Liver (tissue), 9 donors: ENCODE data around the gene RHOH. TPM values are rescaled to one million over a fixed set of nuclear protein-coding genes. Genes with fewer than 3 reads are reported as not detected.

ENCODE experiments used
- DNase-seq: peaks from one replicate; pipeline ENCODE4 v3.0.0-alpha.2; 2017; ENCODE audit warnings: low spot score
- H3K27ac ChIP-seq, 2 donors: one replicate each; pipeline ENCODE4 v1.7.0; 2013; ENCODE audit warnings: inconsistent platforms in 2 of 2, low read length in 2 of 2, control low read depth in 1 of 2, low read depth in 1 of 2, mild to moderate bottlenecking in 1 of 2
- H3K27me3 ChIP-seq, 4 donors: one replicate each; pipeline versions ENCODE4 v1.6.1 to v1.7.0; 2013; ENCODE audit warnings: low read length in 3 of 4, inconsistent platforms in 1 of 4, mild to moderate bottlenecking in 1 of 4, moderate library complexity in 1 of 4; ENCODE audit not compliant: control insufficient read depth in 4 of 4, insufficient read depth in 4 of 4
- H3K36me3 ChIP-seq, 4 donors: one replicate each; pipeline versions ENCODE4 v1.6.1 to v1.7.0; 2013; ENCODE audit warnings: low read length in 3 of 4, mild to moderate bottlenecking in 3 of 4, low read depth in 1 of 4, moderate library complexity in 1 of 4; ENCODE audit not compliant: control insufficient read depth in 4 of 4, insufficient read depth in 3 of 4
- H3K4me1 ChIP-seq, 4 donors: one replicate each; pipeline versions ENCODE4 v1.6.1 to v1.7.0; 2013; ENCODE audit warnings: low read length in 3 of 4, mild to moderate bottlenecking in 3 of 4, moderate library complexity in 1 of 4; ENCODE audit not compliant: control insufficient read depth in 4 of 4, insufficient read depth in 4 of 4
- H3K4me3 ChIP-seq, 3 donors: one replicate each; pipeline versions ENCODE4 v1.6.1 to v1.7.0; 2013; ENCODE audit warnings: low read length in 3 of 3, control low read depth in 1 of 3, low read depth in 1 of 3, mild to moderate bottlenecking in 1 of 3
- H3K9ac ChIP-seq, 2 donors: one replicate each; pipeline ENCODE4 v1.7.0; 2013; ENCODE audit warnings: low read length in 2 of 2, mild to moderate bottlenecking in 2 of 2, moderate library complexity in 2 of 2, control low read depth in 1 of 2, low read depth in 1 of 2
- H3K9me3 ChIP-seq, 4 donors: one replicate each; pipeline versions ENCODE4 v1.6.1 to v1.7.0; 2013; ENCODE audit warnings: low read length in 3 of 4; ENCODE audit not compliant: control insufficient read depth in 4 of 4
- EGR1 ChIP-seq, 2 donors: IDR thresholded peaks; 2 replicates each; pipeline ENCODE4 v1.6.1; 2016 to 2018; ENCODE audit warnings: antibody characterized with exemption in 2 of 2, low read depth in 2 of 2
- FOXA1 ChIP-seq: IDR thresholded peaks from 2 replicates; pipeline ENCODE4 v1.6.1; 2016; ENCODE audit warnings: antibody characterized with exemption
- GABPA ChIP-seq, 2 donors: IDR thresholded peaks in 1 of 2; conservative IDR thresholded peaks in 1 of 2; 2 replicates each; pipeline ENCODE4 v1.6.1; 2016; ENCODE audit warnings: antibody characterized with exemption in 2 of 2, mild to moderate bottlenecking in 1 of 2, moderate library complexity in 1 of 2
- HNF4A ChIP-seq, 2 donors: conservative IDR thresholded peaks; 2 replicates each; pipeline ENCODE4 v1.6.1; 2016; ENCODE audit warnings: antibody characterized with exemption in 2 of 2, mild to moderate bottlenecking in 2 of 2
- HNF4G ChIP-seq: IDR thresholded peaks from 2 replicates; pipeline ENCODE4 v1.6.1; 2016; ENCODE audit warnings: antibody characterized with exemption
- JUND ChIP-seq, 2 donors: IDR thresholded peaks; 2 replicates each; pipeline ENCODE4 v1.6.1; 2016; ENCODE audit warnings: antibody characterized with exemption in 2 of 2
- MAX ChIP-seq: IDR thresholded peaks from 2 replicates; pipeline ENCODE4 v1.6.1; 2016; ENCODE audit warnings: antibody characterized with exemption
- NR2F2 ChIP-seq: IDR thresholded peaks from 2 replicates; pipeline ENCODE4 v1.6.1; 2016; ENCODE audit warnings: antibody characterized with exemption
- RAD21 ChIP-seq, 2 donors: IDR thresholded peaks; 2 replicates each; pipeline ENCODE4 v1.6.1; 2016; ENCODE audit warnings: antibody characterized with exemption in 2 of 2, mild to moderate bottlenecking in 2 of 2
- REST ChIP-seq: IDR thresholded peaks from 2 replicates; pipeline ENCODE4 v1.6.1; 2016; ENCODE audit warnings: antibody characterized with exemption, mild to moderate bottlenecking
- RXRA ChIP-seq, 2 donors: IDR thresholded peaks; 2 replicates each; pipeline ENCODE4 v1.6.1; 2017 to 2018; ENCODE audit warnings: antibody characterized with exemption in 2 of 2, mild to moderate bottlenecking in 1 of 2
- SP1 ChIP-seq: IDR thresholded peaks from 2 replicates; pipeline ENCODE4 v1.6.1; 2018; ENCODE audit warnings: antibody characterized with exemption, mild to moderate bottlenecking
- TAF1 ChIP-seq: conservative IDR thresholded peaks from 2 replicates; pipeline ENCODE4 v1.6.1; 2016; ENCODE audit warnings: antibody characterized with exemption, mild to moderate bottlenecking
- ZBTB33 ChIP-seq: IDR thresholded peaks from 2 replicates; pipeline ENCODE4 v1.6.1; 2016; ENCODE audit warnings: antibody characterized with exemption
- WGBS: extraction: QIAGEN DNeasy Blood & Tissue Kit; methylation state at CpG from one replicate; pipeline ENCODE4 v1.1.7; 2013; 5-methylcytosine and 5-hydroxymethylcytosine counted together
- polyA plus RNA-seq, 2 donors: library from polyadenylated mRNA; stranded (reverse) in 1 of 2; unstranded in 1 of 2; fragments of 200-250 nt in 1 of 2; fragments of >200 nt in 1 of 2; fragmentation: Nextera tagmentation in 1 of 2; extraction: Ambion mirVana in 1 of 2; gene quantifications; one replicate each; pipeline versions ENCODE4 v1.2.1 to v1.2.3, GENCODE V29; 2013 to 2015
- total RNA-seq, 2 donors: library from RNA; depleted of rRNA; stranded (reverse); fragments of >200 nt; gene quantifications; one replicate each; pipeline ENCODE4 v1.2.3, GENCODE V29; 2014
- TF ChIP-seq, protein P1 (sequence below): fragments of 150-350 bp; IDR thresholded peaks from 2 replicates; pipeline ENCODE4 v1.5.1; 2017; ENCODE audit warnings: improper control_type of control experiment, low read depth, low read length; ENCODE audit not compliant: missing input control
- TF ChIP-seq, protein P2 (sequence below): IDR thresholded peaks from 2 replicates; pipeline ENCODE4 v1.6.1; 2016; ENCODE audit warnings: antibody characterized with exemption
- donor health status: healthy.
- donor health status: healthy.
- donor health status: healthy.
- donor health status: healthy.
- donor health status: healthy.

RHOH gene
- total and polyA plus RNA-seq, 4 donors = 0.56 to 2.3 (median 1.3) TPM

GRCh38 chr4:40246011-40246900 lies 49.4 kb downstream of the RHOH start:
- no peak overlapping the region for H3K27ac ChIP-seq
- no peaks in the 10 kb centered on the region for H3K9me3 ChIP-seq
- no peak for DNase-seq
- 87% methylated on average over 9 of the region's 9 CpGs for WGBS
- H3K27me3 ChIP-seq = no peaks in the 10 kb centered on the region
- no peak overlapping the region for H3K9ac ChIP-seq
- H3K4me1 ChIP-seq = no peaks in the 10 kb centered on the region
- H3K36me3 ChIP-seq = no peaks in the 10 kb centered on the region
- TF ChIP-seq GABPA (IDR thresholded peaks at IDR 0.05 in 1 of 2, conservative IDR thresholded peaks at IDR 0.05 in 1 of 2) (no peak), HNF4A (conservative IDR thresholded peaks at IDR 0.05) (no peak), FOXA1 (no peak), RAD21 (IDR thresholded peaks at IDR 0.05) (no peak), HNF4G (no peak), REST (no peak), MAX (no peak), EGR1 (IDR thresholded peaks at IDR 0.05; ENCODE audit: low read depth in 2 of 2) (no peak), SP1 (no peak), JUND (IDR thresholded peaks at IDR 0.05) (no peak)
- TF ChIP-seq, protein P1, sequence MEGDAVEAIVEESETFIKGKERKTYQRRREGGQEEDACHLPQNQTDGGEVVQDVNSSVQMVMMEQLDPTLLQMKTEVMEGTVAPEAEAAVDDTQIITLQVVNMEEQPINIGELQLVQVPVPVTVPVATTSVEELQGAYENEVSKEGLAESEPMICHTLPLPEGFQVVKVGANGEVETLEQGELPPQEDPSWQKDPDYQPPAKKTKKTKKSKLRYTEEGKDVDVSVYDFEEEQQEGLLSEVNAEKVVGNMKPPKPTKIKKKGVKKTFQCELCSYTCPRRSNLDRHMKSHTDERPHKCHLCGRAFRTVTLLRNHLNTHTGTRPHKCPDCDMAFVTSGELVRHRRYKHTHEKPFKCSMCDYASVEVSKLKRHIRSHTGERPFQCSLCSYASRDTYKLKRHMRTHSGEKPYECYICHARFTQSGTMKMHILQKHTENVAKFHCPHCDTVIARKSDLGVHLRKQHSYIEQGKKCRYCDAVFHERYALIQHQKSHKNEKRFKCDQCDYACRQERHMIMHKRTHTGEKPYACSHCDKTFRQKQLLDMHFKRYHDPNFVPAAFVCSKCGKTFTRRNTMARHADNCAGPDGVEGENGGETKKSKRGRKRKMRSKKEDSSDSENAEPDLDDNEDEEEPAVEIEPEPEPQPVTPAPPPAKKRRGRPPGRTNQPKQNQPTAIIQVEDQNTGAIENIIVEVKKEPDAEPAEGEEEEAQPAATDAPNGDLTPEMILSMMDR = no peak
- no peak overlapping the region for H3K4me3 ChIP-seq

DNA sequence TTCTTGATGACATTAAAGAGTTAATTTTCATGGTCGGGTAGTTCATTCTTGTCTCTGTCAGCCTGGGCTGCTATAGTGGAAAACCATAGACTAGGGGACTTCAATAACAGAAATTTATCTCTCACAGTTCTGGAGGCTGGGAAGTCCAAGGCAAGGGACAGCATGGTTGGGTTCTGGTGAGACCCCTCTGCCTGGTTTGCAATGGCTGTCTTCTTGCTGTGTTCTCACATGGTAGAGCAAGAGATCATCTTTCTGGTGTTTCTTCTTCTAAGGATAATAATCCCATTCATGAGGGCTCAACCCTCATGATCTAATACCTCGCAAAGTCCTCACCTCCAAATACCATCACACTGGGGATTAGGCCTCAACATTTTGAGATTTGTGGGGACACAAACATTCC lies 50.1 kb downstream of the RHOH start:
- no peak overlapping the region for H3K4me3 ChIP-seq
- WGBS = 86% methylated on average over 2 of the region's 2 CpGs
- no peaks in the 10 kb centered on the region for H3K36me3 ChIP-seq
- H3K9me3 ChIP-seq = no peaks in the 10 kb centered on the region
- H3K27ac ChIP-seq = no peak overlapping the region
- no peak for DNase-seq
- H3K27me3 ChIP-seq = no peaks in the 10 kb centered on the region
- H3K9ac ChIP-seq = no peak overlapping the region
- H3K4me1 ChIP-seq = no peaks in the 10 kb centered on the region
- TF ChIP-seq RAD21 (IDR thresholded peaks at IDR 0.05) = no peak
- no peak for TF ChIP-seq FOXA1
- no peak for TF ChIP-seq HNF4G
- TF ChIP-seq, protein P2, sequence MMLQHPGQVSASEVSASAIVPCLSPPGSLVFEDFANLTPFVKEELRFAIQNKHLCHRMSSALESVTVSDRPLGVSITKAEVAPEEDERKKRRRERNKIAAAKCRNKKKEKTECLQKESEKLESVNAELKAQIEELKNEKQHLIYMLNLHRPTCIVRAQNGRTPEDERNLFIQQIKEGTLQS = no peak
- no peak for TF ChIP-seq GABPA (IDR thresholded peaks at IDR 0.05 in 1 of 2, conservative IDR thresholded peaks at IDR 0.05 in 1 of 2)
- TF ChIP-seq RXRA (IDR thresholded peaks at IDR 0.05) = no peak
- TF ChIP-seq SP1 = no peak
- no peak for TF ChIP-seq TAF1
- TF ChIP-seq ZBTB33 = no peak
- no peak for TF ChIP-seq NR2F2
